Measurements from ENCODE around the gene ORAI3. TPM values are rescaled to one million over a fixed set of nuclear protein-coding genes. Genes with fewer than 3 reads are reported as not detected.

ORAI3 gene
- total and polyA plus RNA-seq, 2 of the 13 experiments (the other 11 are each of a cell fraction or from before 2014, with no cell fraction given): 11.4 to 32.0 TPM

DNA sequence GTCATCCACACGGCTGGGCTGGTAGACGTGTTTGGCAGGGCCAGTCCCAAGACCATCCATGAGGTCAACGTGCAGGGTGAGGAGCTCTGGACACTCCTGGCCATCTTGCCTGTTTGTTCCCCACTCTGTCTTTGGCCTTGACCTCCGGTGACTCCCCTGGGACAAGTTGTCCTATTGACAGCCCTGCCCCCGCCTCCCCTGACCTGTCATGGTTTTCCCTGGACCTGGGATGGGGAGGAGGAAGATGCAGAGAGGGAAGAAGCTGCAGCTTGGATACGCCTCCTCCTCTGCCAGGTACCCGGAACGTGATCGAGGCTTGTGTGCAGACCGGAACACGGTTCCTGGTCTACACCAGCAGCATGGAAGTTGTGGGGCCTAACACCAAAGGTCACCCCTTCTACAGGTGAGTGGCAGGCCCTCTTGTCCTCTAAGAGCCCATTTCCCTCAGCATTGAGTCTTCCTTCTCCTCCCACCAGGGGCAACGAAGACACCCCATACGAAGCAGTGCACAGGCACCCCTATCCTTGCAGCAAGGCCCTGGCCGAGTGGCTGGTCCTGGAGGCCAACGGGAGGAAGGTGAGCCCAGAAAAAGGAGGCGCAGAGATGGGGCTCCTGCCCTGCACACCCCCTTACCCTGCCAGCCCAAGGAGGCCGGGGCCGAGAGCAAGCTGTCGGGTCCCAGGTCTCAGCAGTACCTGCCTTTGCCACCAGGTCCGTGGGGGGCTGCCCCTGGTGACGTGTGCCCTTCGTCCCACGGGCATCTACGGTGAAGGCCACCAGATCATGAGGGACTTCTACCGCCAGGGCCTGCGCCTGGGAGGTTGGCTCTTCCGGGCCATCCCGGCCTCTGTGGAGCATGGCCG lies 37.5 kb downstream of the ORAI3 start (continued):
- no peak for TF ChIP-seq ZNF564 (CRISPR knock-in tag; IDR thresholded peaks at IDR 0.05)
- TF ChIP-seq SAP130 (CRISPR knock-in tag; IDR thresholded peaks at IDR 0.05; ENCODE audit: low read depth): no peak
- TF ChIP-seq, protein P1, sequence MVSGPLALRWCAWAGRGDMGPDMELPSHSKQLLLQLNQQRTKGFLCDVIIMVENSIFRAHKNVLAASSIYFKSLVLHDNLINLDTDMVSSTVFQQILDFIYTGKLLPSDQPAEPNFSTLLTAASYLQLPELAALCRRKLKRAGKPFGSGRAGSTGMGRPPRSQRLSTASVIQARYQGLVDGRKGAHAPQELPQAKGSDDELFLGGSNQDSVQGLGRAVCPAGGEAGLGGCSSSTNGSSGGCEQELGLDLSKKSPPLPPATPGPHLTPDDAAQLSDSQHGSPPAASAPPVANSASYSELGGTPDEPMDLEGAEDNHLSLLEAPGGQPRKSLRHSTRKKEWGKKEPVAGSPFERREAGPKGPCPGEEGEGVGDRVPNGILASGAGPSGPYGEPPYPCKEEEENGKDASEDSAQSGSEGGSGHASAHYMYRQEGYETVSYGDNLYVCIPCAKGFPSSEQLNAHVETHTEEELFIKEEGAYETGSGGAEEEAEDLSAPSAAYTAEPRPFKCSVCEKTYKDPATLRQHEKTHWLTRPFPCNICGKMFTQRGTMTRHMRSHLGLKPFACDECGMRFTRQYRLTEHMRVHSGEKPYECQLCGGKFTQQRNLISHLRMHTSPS (CRISPR knock-in tag; IDR thresholded peaks at IDR 0.05; ENCODE audit: low read depth): no peak; the same call in 1 of the 2 replicates
- peak; percentile 87 for TF ChIP-seq NR2F6 (IDR thresholded peaks at IDR 0.05)
- peak; percentile 84 for TF ChIP-seq NR2F6 (CRISPR knock-in tag; IDR thresholded peaks at IDR 0.05)
- TF ChIP-seq, protein P2, sequence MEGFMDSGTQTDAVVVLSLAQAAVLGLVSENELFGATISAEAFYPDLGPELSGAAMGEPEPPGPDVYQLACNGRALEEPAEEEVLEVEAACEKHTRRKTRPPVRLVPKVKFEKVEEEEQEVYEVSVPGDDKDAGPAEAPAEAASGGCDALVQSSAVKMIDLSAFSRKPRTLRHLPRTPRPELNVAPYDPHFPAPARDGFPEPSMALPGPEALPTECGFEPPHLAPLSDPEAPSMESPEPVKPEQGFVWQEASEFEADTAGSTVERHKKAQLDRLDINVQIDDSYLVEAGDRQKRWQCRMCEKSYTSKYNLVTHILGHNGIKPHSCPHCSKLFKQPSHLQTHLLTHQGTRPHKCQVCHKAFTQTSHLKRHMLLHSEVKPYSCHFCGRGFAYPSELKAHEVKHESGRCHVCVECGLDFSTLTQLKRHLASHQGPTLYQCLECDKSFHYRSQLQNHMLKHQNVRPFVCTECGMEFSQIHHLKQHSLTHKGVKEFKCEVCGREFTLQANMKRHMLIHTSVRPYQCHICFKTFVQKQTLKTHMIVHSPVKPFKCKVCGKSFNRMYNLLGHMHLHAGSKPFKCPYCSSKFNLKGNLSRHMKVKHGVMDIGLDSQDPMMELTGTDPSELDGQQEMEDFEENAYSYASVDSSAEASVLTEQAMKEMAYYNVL (CRISPR knock-in tag; IDR thresholded peaks at IDR 0.05; ENCODE audit: borderline replicate concordance): no peak
- no peak for TF ChIP-seq ZNF605 (CRISPR knock-in tag; IDR thresholded peaks at IDR 0.05)
- no peak for TF ChIP-seq ZNF766 (CRISPR knock-in tag; IDR thresholded peaks at IDR 0.05; ENCODE audit: borderline replicate concordance)
- 0 out of 2 replicates have a peak, but pooled peaks have one; percentile 68 for TF ChIP-seq CENPT (CRISPR knock-in tag; IDR thresholded peaks at IDR 0.05; ENCODE audit: low read depth)
- no peak for TF ChIP-seq ZSCAN29 (CRISPR knock-in tag; conservative IDR thresholded peaks at IDR 0.05)
- no peak for TF ChIP-seq ZNF232 (CRISPR knock-in tag; IDR thresholded peaks at IDR 0.05; ENCODE audit: borderline replicate concordance)
- TF ChIP-seq ZNF431 (CRISPR knock-in tag; IDR thresholded peaks at IDR 0.05; ENCODE audit: borderline replicate concordance, low read depth): no peak
- no peak for TF ChIP-seq ZNF205 (CRISPR knock-in tag; IDR thresholded peaks at IDR 0.05)
- peak; percentile 90 for TF ChIP-seq RXRA (CRISPR knock-in tag; IDR thresholded peaks at IDR 0.05)
- no peak for TF ChIP-seq ZNF850 (CRISPR knock-in tag; conservative IDR thresholded peaks at IDR 0.05)
- no peak for TF ChIP-seq ZNF724P (CRISPR knock-in tag; IDR thresholded peaks at IDR 0.05; ENCODE audit: borderline replicate concordance)
- TF ChIP-seq, protein P3, sequence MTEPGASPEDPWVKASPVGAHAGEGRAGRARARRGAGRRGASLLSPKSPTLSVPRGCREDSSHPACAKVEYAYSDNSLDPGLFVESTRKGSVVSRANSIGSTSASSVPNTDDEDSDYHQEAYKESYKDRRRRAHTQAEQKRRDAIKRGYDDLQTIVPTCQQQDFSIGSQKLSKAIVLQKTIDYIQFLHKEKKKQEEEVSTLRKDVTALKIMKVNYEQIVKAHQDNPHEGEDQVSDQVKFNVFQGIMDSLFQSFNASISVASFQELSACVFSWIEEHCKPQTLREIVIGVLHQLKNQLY (CRISPR knock-in tag; IDR thresholded peaks at IDR 0.05): no peak
- TF ChIP-seq XBP1 (CRISPR knock-in tag; IDR thresholded peaks at IDR 0.05): no peak
- TF ChIP-seq ZC3H4 (CRISPR knock-in tag; IDR thresholded peaks at IDR 0.05; ENCODE audit: borderline replicate concordance): no peak
- TF ChIP-seq ZNF607 (CRISPR knock-in tag; IDR thresholded peaks at IDR 0.05; ENCODE audit: borderline replicate concordance): no peak
- no peak for TF ChIP-seq DBP (CRISPR knock-in tag; IDR thresholded peaks at IDR 0.05; ENCODE audit: not compliant biosample characterization)
- no peak for TF ChIP-seq ZBTB14 (CRISPR knock-in tag; IDR thresholded peaks at IDR 0.05)
